Measurements from ENCODE around the gene MICAL3. TPM values are rescaled to one million over a fixed set of nuclear protein-coding genes. Genes with fewer than 3 reads are reported as not detected.

MICAL3 gene
- total RNA-seq, 1 experiment from 2014 or later: 47.1 TPM

DNA sequence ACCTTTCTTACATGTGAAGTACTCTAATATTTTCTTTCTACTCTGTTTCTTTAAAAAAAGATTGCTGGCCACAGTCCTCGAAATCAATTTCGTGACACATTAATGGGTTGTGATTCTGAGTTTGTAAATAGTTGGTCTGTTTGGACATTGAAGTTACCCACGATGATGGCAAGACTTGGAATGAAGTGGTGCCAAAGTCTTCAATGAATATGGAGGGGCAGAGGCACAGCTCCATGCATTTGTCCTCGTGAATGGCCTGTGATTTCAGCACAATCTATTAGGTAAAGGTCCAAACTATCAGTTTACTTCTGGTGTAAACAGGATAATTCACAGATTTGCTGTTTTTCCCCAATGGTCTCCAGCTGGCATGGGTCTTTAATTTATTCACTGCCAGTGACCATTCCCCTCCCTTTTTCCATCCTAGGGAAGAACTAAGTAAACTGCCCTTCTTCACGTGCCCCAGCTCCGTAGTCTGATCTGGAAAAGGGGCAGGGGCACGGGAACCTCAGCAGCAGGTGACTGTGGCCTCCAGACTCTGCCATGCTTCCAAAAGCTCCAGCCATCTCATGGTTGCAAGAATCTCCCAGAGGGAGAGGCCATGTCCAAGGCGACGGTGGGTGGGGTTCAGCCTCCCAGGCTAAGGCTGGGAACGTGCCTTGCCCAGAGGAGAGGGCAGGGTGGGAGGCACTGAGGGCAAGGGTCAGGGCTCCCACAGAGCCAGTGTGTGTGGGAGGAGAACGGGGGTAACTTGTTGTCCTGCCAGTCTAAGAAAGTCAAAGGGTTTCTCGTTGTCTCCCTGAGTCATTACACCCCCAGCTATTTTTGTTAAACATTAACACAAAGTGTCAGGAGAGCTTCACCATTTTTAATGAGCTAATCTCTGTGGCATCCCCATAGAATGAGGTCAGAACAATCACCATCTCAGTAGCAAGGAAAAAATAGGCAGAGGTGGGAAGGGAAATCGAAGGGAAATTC, 36.6 kb upstream of the MICAL3 start:
- Histone ChIP-seq H3K36me3 (ENCODE audit: control insufficient read depth, insufficient read depth, low read length) (no peaks in the 10 kb centered on the region), H3K27ac (ENCODE audit: low read length) (no peak overlapping the region), H3K9me3 (ENCODE audit: control insufficient read depth, insufficient read depth, low read depth, low read length) (no peaks in the 10 kb centered on the region), H3K27me3 (ENCODE audit: control insufficient read depth, insufficient read depth, low read length) (no peaks in the 10 kb centered on the region), H3K4me1 (ENCODE audit: control insufficient read depth, insufficient read depth, low read length) (no peaks in the 10 kb centered on the region), H3K4me3 (ENCODE audit: low read depth in 2 of 2, low read length in 2 of 2) (no peak overlapping the region)
- CTCF ChIA-PET: no interaction called here
- ATAC-seq: no peak
- intact Hi-C loops (cut with micrococcal nuclease; ENCODE audit: unreplicated experiment): no loop called here
- TF ChIP-seq TCF7L2 (IDR thresholded peaks at IDR 0.05; ENCODE audit: low read depth, low read length): no peak
- no peak for TF ChIP-seq POLR2AphosphoS5 (IDR thresholded peaks at IDR 0.05; ENCODE audit: low read depth, low read length)
- no peak for TF ChIP-seq CTCF (IDR thresholded peaks at IDR 0.05)
- TF ChIP-seq REST (IDR thresholded peaks at IDR 0.05; ENCODE audit: insufficient read depth in 1 of 2, low read depth in 2 of 2, low read length in 1 of 2): no peak
- no peak for TF ChIP-seq SIN3A (IDR thresholded peaks at IDR 0.05; ENCODE audit: borderline replicate concordance, insufficient read depth, low read depth, low read length)
- BruUV-seq (replicated peaks): no TSS peak
- in situ Hi-C loops (cut with HindIII; ENCODE audit: low pct_unique_long_range_greater_than_20kb, low sequenced_read_pairs): no loop called here
- DNase-seq (ENCODE audit: low read depth, low spot score): no peak
- POLR2A ChIA-PET: no interaction called here

GRCh38 chr22:18059991-18060390, 35.6 kb upstream of the MICAL3 start:
- Histone ChIP-seq H3K9me3 (ENCODE audit: control insufficient read depth, insufficient read depth, low read depth, low read length) (no peaks in the 10 kb centered on the region), H3K4me1 (ENCODE audit: control insufficient read depth, insufficient read depth, low read length) (no peaks in the 10 kb centered on the region), H3K27me3 (ENCODE audit: control insufficient read depth, insufficient read depth, low read length) (no peaks in the 10 kb centered on the region), H3K36me3 (ENCODE audit: control insufficient read depth, insufficient read depth, low read length) (no peaks in the 10 kb centered on the region), H3K4me3 (ENCODE audit: low read depth in 2 of 2, low read length in 2 of 2) (no peak overlapping the region), H3K27ac (ENCODE audit: low read length) (no peak overlapping the region)
- intact Hi-C loops (cut with micrococcal nuclease; ENCODE audit: unreplicated experiment): no loop called here
- POLR2A ChIA-PET: interaction anchor here (0.5 kb wide), 1 partner anchor 444 kb away, joined by 3 read pairs; no protein-coding TSS in a partner anchor
- in situ Hi-C loops (cut with HindIII; ENCODE audit: low pct_unique_long_range_greater_than_20kb, low sequenced_read_pairs): no loop called here
- CTCF ChIA-PET: no interaction called here
- TF ChIP-seq POLR2AphosphoS5 (IDR thresholded peaks at IDR 0.05; ENCODE audit: low read depth, low read length) (no peak), TCF7L2 (IDR thresholded peaks at IDR 0.05; ENCODE audit: low read depth, low read length) (no peak), CTCF (IDR thresholded peaks at IDR 0.05) (no peak), SIN3A (IDR thresholded peaks at IDR 0.05; ENCODE audit: borderline replicate concordance, insufficient read depth, low read depth, low read length) (no peak), REST (IDR thresholded peaks at IDR 0.05; ENCODE audit: insufficient read depth in 1 of 2, low read depth in 2 of 2, low read length in 1 of 2) (no peak)
- DNase-seq (ENCODE audit: low read depth, low spot score) (no peak), ATAC-seq (no peak)
- BruUV-seq (replicated peaks): no TSS peak

Data from Panc1 (cell line).